H1 (cell line): Measurements from ENCODE around the gene PPP1R11. TPM values are rescaled to one million over a fixed set of nuclear protein-coding genes. Genes with fewer than 3 reads are reported as not detected.

ENCODE experiments used
- CTCF ChIA-PET: fragments of 300-600 bp; sonication (Branson Sonifier 250); formaldehyde crosslinking; loops from one replicate; lab custom pipeline; 2021; ENCODE audit not compliant: partially characterized antibody; lab: Charles Lee
- POLR2A ChIA-PET: fragments of 300-600 bp; sonication (Branson Sonifier 250); formaldehyde crosslinking; loops from one replicate; lab custom pipeline; 2021; ENCODE audit warnings: inconsistent platforms; ENCODE audit not compliant: partially characterized antibody; lab: Charles Lee
- DNase-seq, 2 experiments: peaks; one replicate each; pipeline versions ENCODE4 v3.0.0 to v3.0.0-alpha.2; 2010 to 2022; ENCODE audit warnings: low spot score in 2 of 2, low read depth in 1 of 2, mixed read lengths in 1 of 2
- FAIRE-seq: peaks from 2 replicates; lab custom pipeline; 2011; peaks lifted over from hg19 to GRCh38; lab: Jason Lieb, UNC
- H2AFZ ChIP-seq: 2 replicates; pipeline ENCODE4 v1.8.1; 2012; ENCODE audit warnings: low read length, inconsistent platforms
- H2AK5ac ChIP-seq: 2 replicates; pipeline ENCODE4 v1.6.1; 2013; ENCODE audit warnings: low read depth, low read length
- H2BK120ac ChIP-seq: replicated peaks from 2 replicates; pipeline ENCODE3; 2013; ENCODE audit warnings: low read depth, low read length, inconsistent platforms
- H2BK12ac ChIP-seq: 2 replicates; pipeline ENCODE4 v1.6.1; 2013; ENCODE audit warnings: low read depth, low read length
- H2BK15ac ChIP-seq: 2 replicates; pipeline ENCODE4 v1.6.1; 2013; ENCODE audit warnings: low read length
- H2BK20ac ChIP-seq: 2 replicates; pipeline ENCODE4 v1.6.1; 2013; ENCODE audit warnings: low read length
- H2BK5ac ChIP-seq: 2 replicates; pipeline ENCODE4 v1.6.1; 2013; ENCODE audit warnings: low read depth, low read length
- H3K14ac ChIP-seq: 2 replicates; pipeline ENCODE4 v1.6.1; 2013; ENCODE audit warnings: inconsistent platforms; ENCODE audit not compliant: insufficient read length
- H3K18ac ChIP-seq: 2 replicates; pipeline ENCODE4 v1.6.1; 2013; ENCODE audit warnings: low read length; ENCODE audit errors: extremely low read depth
- H3K23ac ChIP-seq: 2 replicates; pipeline ENCODE4 v1.6.1; 2013; ENCODE audit warnings: inconsistent platforms; ENCODE audit not compliant: insufficient read length
- H3K23me2 ChIP-seq: 2 replicates; pipeline ENCODE4 v1.6.1; 2013; ENCODE audit warnings: low read depth, low read length
- H3K27ac ChIP-seq: 2 replicates; pipeline ENCODE4 v1.6.1; 2011; ENCODE audit warnings: low read depth, low read length, inconsistent platforms
- H3K27me3 ChIP-seq, 4 experiments: replicated peaks in 1 of 4; 1 replicate in 1 of 4; 2 replicates in 3 of 4; pipeline versions ENCODE4 v1.6.1 to v1.8.1; 2011 to 2013; ENCODE audit warnings: low read length in 3 of 4, mild to moderate bottlenecking in 3 of 4, inconsistent platforms in 2 of 4, mixed read lengths in 2 of 4, moderate library complexity in 1 of 4; ENCODE audit not compliant: control insufficient read depth in 3 of 4, insufficient read depth in 3 of 4; ENCODE audit errors: extremely low read depth in 1 of 4
- H3K36me3 ChIP-seq, 4 experiments: 2 replicates each; pipeline versions ENCODE4 v1.6.1 to v1.8.1; 2011 to 2013; ENCODE audit warnings: mild to moderate bottlenecking in 4 of 4, low read length in 3 of 4, moderate library complexity in 2 of 4, control low read depth in 1 of 4, inconsistent platforms in 1 of 4; ENCODE audit not compliant: insufficient read depth in 4 of 4, control insufficient read depth in 2 of 4
- H3K4ac ChIP-seq: replicated peaks from 2 replicates; pipeline ENCODE3; 2013; ENCODE audit warnings: low read length, low read depth, mixed read lengths, inconsistent platforms; ENCODE audit not compliant: insufficient read length
- H3K4me1 ChIP-seq, 4 experiments: replicated peaks in 1 of 4; 1 replicate in 1 of 4; 2 replicates in 3 of 4; pipeline versions ENCODE4 v1.6.1 to v1.8.1; 2011 to 2013; ENCODE audit warnings: low read length in 3 of 4, inconsistent platforms in 2 of 4, mixed read lengths in 1 of 4; ENCODE audit not compliant: insufficient read depth in 4 of 4, control insufficient read depth in 3 of 4
- H3K4me2 ChIP-seq, 2 experiments: 2 replicates each; pipeline versions ENCODE4 v1.6.1 to v1.8.1; 2011 to 2013; ENCODE audit warnings: low read depth in 2 of 2, low read length in 2 of 2, control low read depth in 1 of 2, inconsistent platforms in 1 of 2, mild to moderate bottlenecking in 1 of 2; ENCODE audit not compliant: insufficient read depth in 1 of 2
- H3K4me3 ChIP-seq, 4 experiments: fragments of 200-600, 300-600 bp in 1 of 4; sonication (generic), shearing (Covaris generic), sonication (Bioruptor Twin) in 1 of 4; 2 replicates each; pipeline versions ENCODE4 v1.5.1 to v1.8.1; 2011 to 2016; ENCODE audit warnings: low read length in 4 of 4, low read depth in 3 of 4, control low read depth in 2 of 4, inconsistent platforms in 2 of 4, mild to moderate bottlenecking in 2 of 4, mixed read lengths in 1 of 4, moderate library complexity in 1 of 4; ENCODE audit not compliant: insufficient read depth in 2 of 4; ENCODE audit errors: extremely low read depth in 1 of 4
- H3K56ac ChIP-seq: replicated peaks from 2 replicates; pipeline ENCODE3; 2013; ENCODE audit warnings: low read depth, mild to moderate bottlenecking, mixed read lengths, low read length, inconsistent platforms; ENCODE audit not compliant: insufficient read length
- H3K79me1 ChIP-seq: 2 replicates; pipeline ENCODE4 v1.6.1; 2013; ENCODE audit warnings: low read depth, low read length, control low read depth
- H3K79me2 ChIP-seq, 2 experiments: 2 replicates each; pipeline versions ENCODE4 v1.6.1 to v1.8.1; 2012 to 2013; ENCODE audit warnings: low read length in 2 of 2, mild to moderate bottlenecking in 2 of 2, inconsistent platforms in 1 of 2; ENCODE audit not compliant: insufficient read depth in 2 of 2, control insufficient read depth in 1 of 2
- H3K9ac ChIP-seq, 4 experiments: replicated peaks in 1 of 4; 1 replicate in 1 of 4; 2 replicates in 3 of 4; pipeline versions ENCODE4 v1.6.1 to v1.8.1; 2011 to 2013; ENCODE audit warnings: low read depth in 3 of 4, low read length in 3 of 4, control low read depth in 2 of 4, mild to moderate bottlenecking in 2 of 4, moderate library complexity in 2 of 4, inconsistent platforms in 1 of 4; ENCODE audit errors: extremely low read depth in 1 of 4
- H3K9me3 ChIP-seq, 2 experiments: 2 replicates each; pipeline versions ENCODE4 v1.6.1 to v1.8.1; 2012 to 2013; ENCODE audit warnings: mild to moderate bottlenecking in 2 of 2, moderate library complexity in 2 of 2, control low read depth in 1 of 2, inconsistent platforms in 1 of 2, low read depth in 1 of 2, low read length in 1 of 2, mixed read lengths in 1 of 2; ENCODE audit not compliant: insufficient read depth in 2 of 2
- H4K20me1 ChIP-seq, 2 experiments: replicated peaks in 1 of 2; 2 replicates each; pipeline versions ENCODE3 to v1.8.1; 2011 to 2013; ENCODE audit warnings: inconsistent platforms in 2 of 2, low read length in 2 of 2, mild to moderate bottlenecking in 1 of 2; ENCODE audit not compliant: insufficient read depth in 2 of 2, control insufficient read depth in 1 of 2
- H4K5ac ChIP-seq: 2 replicates; pipeline ENCODE4 v1.6.1; 2013; ENCODE audit warnings: low read length, low read depth, mixed read lengths, inconsistent platforms; ENCODE audit not compliant: insufficient read length
- H4K8ac ChIP-seq: 2 replicates; pipeline ENCODE4 v1.8.0; 2013; ENCODE audit warnings: mild to moderate bottlenecking, moderate library complexity, low read length, inconsistent platforms; ENCODE audit not compliant: insufficient read depth; ENCODE audit errors: extremely low read depth
- H4K91ac ChIP-seq: replicated peaks from 2 replicates; pipeline ENCODE3; 2013; ENCODE audit warnings: low read length, mixed read lengths, inconsistent platforms; ENCODE audit not compliant: insufficient read length
- CEBPB ChIP-seq: IDR thresholded peaks from 2 replicates; pipeline ENCODE4 v1.6.1; 2012; ENCODE audit warnings: low read depth, low read length
- GTF2F1 ChIP-seq: IDR thresholded peaks from 2 replicates; pipeline ENCODE4 v1.6.1; 2012; ENCODE audit warnings: low read depth, low read length, improper control_type of control experiment, borderline replicate concordance
- KDM1A ChIP-seq: fragments of 200-600, 300-600 bp; sonication (generic); IDR thresholded peaks from 2 replicates; pipeline ENCODE4 v1.7.1; 2016; ENCODE audit warnings: mild to moderate bottlenecking, low read length, borderline replicate concordance
- KDM4A ChIP-seq: IDR thresholded peaks from one replicate; pipeline ENCODE4 v1.7.1; 2012; ENCODE audit warnings: low read depth, mild to moderate bottlenecking, moderate library complexity, low read length, inconsistent platforms; ENCODE audit not compliant: severe bottlenecking
- RFX5 ChIP-seq: IDR thresholded peaks from 2 replicates; pipeline ENCODE4 v1.6.1; 2011; ENCODE audit warnings: low read depth, low read length, improper control_type of control experiment, borderline replicate concordance
- RXRA ChIP-seq: IDR thresholded peaks from 2 replicates; pipeline ENCODE4 v1.6.1; 2011; ENCODE audit warnings: low read depth, mild to moderate bottlenecking, low read length, moderate library complexity; ENCODE audit not compliant: insufficient read depth
- SAP30 ChIP-seq: fragments of 300-600 bp; sonication (generic); IDR thresholded peaks from 2 replicates; pipeline ENCODE4 v1.7.1; 2012; ENCODE audit warnings: low read length, moderate library complexity, mild to moderate bottlenecking, inconsistent platforms; ENCODE audit not compliant: insufficient read depth, insufficient replicate concordance
- SRF ChIP-seq: IDR thresholded peaks from 2 replicates; pipeline ENCODE4 v1.6.1; 2011; ENCODE audit warnings: mild to moderate bottlenecking, low read depth, low read length, moderate library complexity
- SUZ12 ChIP-seq: fragments of 200-600 bp; sonication (generic); IDR thresholded peaks from 2 replicates; pipeline ENCODE4 v1.6.1; 2012; ENCODE audit warnings: mild to moderate bottlenecking, inconsistent platforms, low read length, moderate library complexity, mixed read lengths
- WGBS, 2 experiments: shearing (Covaris generic) in 1 of 2; methylation state at CpG; one replicate each; pipeline versions ENCODE4 v1.1.6 to v1.1.7; 2013 to 2015; ENCODE audit warnings: low lambda C conversion rate in 2 of 2, mixed read lengths in 2 of 2, inconsistent platforms in 1 of 2, low coverage in 1 of 2, missing lambda C conversion rate in 1 of 2; ENCODE audit not compliant: insufficient replicate concordance in 2 of 2, insufficient coverage in 1 of 2, insufficient read length in 1 of 2; ENCODE audit errors: extremely low coverage in 1 of 2, missing lambda C conversion rate in 1 of 2; 5-methylcytosine and 5-hydroxymethylcytosine counted together
- polyA plus RNA-seq, 7 experiments: library from polyadenylated mRNA; depleted of rRNA in 3 of 7; stranded (reverse) in 5 of 7; unstranded in 2 of 7; fragments of >200 nt in 5 of 7; fragments of 200-250 nt in 2 of 7; gene quantifications; 1 replicate in 5 of 7; 2 replicates in 1 of 7; 4 replicates in 1 of 7; pipeline versions ENCODE4 v1.2.1 to v1.2.3, GENCODE V29; 2011 to 2013; ENCODE audit warnings: missing spikeins in 2 of 7, mixed read lengths in 2 of 7
- total RNA-seq: library from RNA; stranded (reverse); fragmentation: NEBNext Ultra II Directional; extraction: Animal tissue kit (Norgen Biotek cat#: 25700); gene quantifications from 2 replicates; pipeline ENCODE4 v1.2.1, GENCODE V29; 2021

The PPP1R11 gene
- total and polyA plus RNA-seq, 2 of the 8 experiments (the other 6 are each of a cell fraction or from before 2014, with no cell fraction given), result 26.1 to 32.8 TPM

- H3K4me1 ChIP-seq, result no peaks in the 10 kb centered on the region
- H3K79me2 ChIP-seq, result no peaks in the 10 kb centered on the region
- no peak overlapping the region for H4K91ac ChIP-seq
- H3K23me2 ChIP-seq, result no peaks in the 10 kb centered on the region
- no peak overlapping the region for H3K14ac ChIP-seq
- H2AFZ ChIP-seq, result no peak overlapping the region
- no peaks in the 10 kb centered on the region for H3K79me1 ChIP-seq
- no peak overlapping the region for H3K27ac ChIP-seq
- H4K20me1 ChIP-seq, result peaks cover 1 to 2% of the 10 kb centered on the region in 2 experiments
- no peak overlapping the region for H2BK20ac ChIP-seq
- TF ChIP-seq SUZ12, result no peak
- no peak for TF ChIP-seq SAP30
- TF ChIP-seq RFX5, result no peak
- no peak for TF ChIP-seq KDM4A
- no peak for TF ChIP-seq SRF
- no peak for TF ChIP-seq GTF2F1
- TF ChIP-seq RXRA, result no peak
- no peak for TF ChIP-seq CEBPB
- TF ChIP-seq KDM1A, result no peak
- no peak overlapping the region for H3K23ac ChIP-seq
- no peak overlapping the region for H2BK120ac ChIP-seq
- H3K36me3 ChIP-seq, result no peaks in the 10 kb centered on the region
- H3K56ac ChIP-seq, result no peak overlapping the region
- POLR2A ChIA-PET, result no interaction called here
- no peaks in the 10 kb centered on the region for H3K9me3 ChIP-seq
- CTCF ChIA-PET, result no interaction called here
- 88% methylated on average over 2 of the region's 2 CpGs; no CpG with 5 or more reads in 1 of the 2 experiments for WGBS, 2 experiments
- no peak overlapping the region for H2AK5ac ChIP-seq
- no peak overlapping the region for H4K8ac ChIP-seq
- no peak for DNase-seq
- no peaks in the 10 kb centered on the region for H3K27me3 ChIP-seq
- H2BK5ac ChIP-seq, result no peak overlapping the region
- H2BK12ac ChIP-seq, result no peak overlapping the region
- no peak overlapping the region for H3K18ac ChIP-seq
- no peak overlapping the region for H3K9ac ChIP-seq
- H3K4me2 ChIP-seq, result no peak overlapping the region
- no peak for FAIRE-seq
- H4K5ac ChIP-seq, result no peak overlapping the region
- no peak overlapping the region for H3K4ac ChIP-seq
- no peak overlapping the region for H3K4me3 ChIP-seq
- H2BK15ac ChIP-seq, result no peak overlapping the region
Observed at GRCh38 chr6:30043744-30044143, 23.3 kb upstream of the PPP1R11 start.
